Osteoblast (primary cell): ENCODE measurements around the gene LINC00237. TPM values are rescaled to one million over a fixed set of nuclear protein-coding genes. Genes with fewer than 3 reads are reported as not detected.

Source experiments
- DNase-seq: peaks from one replicate; pipeline ENCODE4 v3.0.0; 2011; ENCODE audit warnings: low spot score, mixed read lengths; ENCODE audit not compliant: insufficient read length; ENCODE audit errors: missing footprints
- H2AFZ ChIP-seq: 2 replicates; pipeline ENCODE4 v1.6.0; 2011; ENCODE audit warnings: mild to moderate bottlenecking, low read length
- H3K27ac ChIP-seq: 2 replicates; pipeline ENCODE4 v1.5.1; 2011; ENCODE audit warnings: mild to moderate bottlenecking, low read depth, low read length, moderate library complexity
- H3K27me3 ChIP-seq: 2 replicates; pipeline ENCODE4 v1.6.0; 2012; ENCODE audit warnings: mild to moderate bottlenecking, control low read depth, inconsistent platforms, low read length, moderate library complexity; ENCODE audit not compliant: insufficient read depth
- H3K36me3 ChIP-seq: 2 replicates; pipeline ENCODE4 v1.5.1; 2011; ENCODE audit warnings: mild to moderate bottlenecking, low read length, control low read depth, moderate library complexity; ENCODE audit not compliant: insufficient read depth
- H3K4me1 ChIP-seq: 2 replicates; pipeline ENCODE4 v1.5.1; 2011; ENCODE audit warnings: mild to moderate bottlenecking, low read length, control low read depth, moderate library complexity; ENCODE audit not compliant: insufficient read depth
- H3K4me2 ChIP-seq: 2 replicates; pipeline ENCODE4 v1.6.0; 2011; ENCODE audit warnings: mild to moderate bottlenecking, low read length; ENCODE audit not compliant: insufficient read depth
- H3K4me3 ChIP-seq: fragments of 200-600 bp; sonication (generic); 3 replicates; pipeline ENCODE4 v1.5.1; 2012; ENCODE audit warnings: mild to moderate bottlenecking, low read length, inconsistent platforms; ENCODE audit not compliant: insufficient read depth
- H3K79me2 ChIP-seq: 2 replicates; pipeline ENCODE4 v1.6.0; 2012; ENCODE audit warnings: mild to moderate bottlenecking, low read length, control low read depth, inconsistent platforms; ENCODE audit not compliant: insufficient read depth
- H3K9me3 ChIP-seq: 2 replicates; pipeline ENCODE4 v1.5.1; 2011; ENCODE audit warnings: low read depth, low read length, control low read depth
- H4K20me1 ChIP-seq: 2 replicates; pipeline ENCODE4 v1.6.0; 2012; ENCODE audit warnings: mild to moderate bottlenecking, low read length, control low read depth; ENCODE audit not compliant: insufficient read depth
- total RNA-seq: library from RNA; depleted of rRNA; stranded (reverse); fragments of >200 nt; gene quantifications from 2 replicates; pipeline ENCODE4 v1.2.3, GENCODE V29; 2012
- TF ChIP-seq, protein P1 (sequence below): IDR thresholded peaks from 2 replicates; pipeline ENCODE4 v1.5.1; 2011; ENCODE audit warnings: mild to moderate bottlenecking, low read depth, low read length, moderate library complexity; ENCODE audit errors: extremely low read depth

Gene LINC00237
- total RNA-seq, 1 donor, result not detected

DNA sequence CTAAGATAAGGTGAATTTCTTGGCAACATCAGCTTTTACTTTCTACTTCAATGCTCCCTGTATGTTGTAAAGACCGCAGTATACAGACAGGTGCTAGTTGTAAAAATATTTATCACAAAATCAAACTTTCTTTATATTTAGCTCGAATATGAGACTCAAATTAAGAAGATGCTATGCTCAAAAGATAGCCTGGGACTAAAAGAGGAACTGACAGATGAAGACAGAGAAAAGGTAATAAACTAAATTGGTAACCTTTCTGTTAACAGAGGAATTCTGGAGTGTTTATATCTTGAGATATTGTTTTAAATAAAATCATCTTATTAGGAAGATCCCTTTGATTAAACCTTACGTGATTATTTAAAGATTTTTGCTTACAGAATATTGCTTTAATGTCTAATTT lies 39.3 kb upstream of the LINC00237 start:
- Histone ChIP-seq H3K4me1 (peaks cover 7% of the 10 kb centered on the region), H3K4me3 (no peak overlapping the region), H3K4me2 (no peak overlapping the region), H3K27ac (no peak overlapping the region), H2AFZ (no peak overlapping the region), H3K79me2 (no peaks in the 10 kb centered on the region), H3K36me3 (no peaks in the 10 kb centered on the region), H3K27me3 (no peaks in the 10 kb centered on the region), H4K20me1 (no peaks in the 10 kb centered on the region), H3K9me3 (no peaks in the 10 kb centered on the region)
- TF ChIP-seq, protein P1, sequence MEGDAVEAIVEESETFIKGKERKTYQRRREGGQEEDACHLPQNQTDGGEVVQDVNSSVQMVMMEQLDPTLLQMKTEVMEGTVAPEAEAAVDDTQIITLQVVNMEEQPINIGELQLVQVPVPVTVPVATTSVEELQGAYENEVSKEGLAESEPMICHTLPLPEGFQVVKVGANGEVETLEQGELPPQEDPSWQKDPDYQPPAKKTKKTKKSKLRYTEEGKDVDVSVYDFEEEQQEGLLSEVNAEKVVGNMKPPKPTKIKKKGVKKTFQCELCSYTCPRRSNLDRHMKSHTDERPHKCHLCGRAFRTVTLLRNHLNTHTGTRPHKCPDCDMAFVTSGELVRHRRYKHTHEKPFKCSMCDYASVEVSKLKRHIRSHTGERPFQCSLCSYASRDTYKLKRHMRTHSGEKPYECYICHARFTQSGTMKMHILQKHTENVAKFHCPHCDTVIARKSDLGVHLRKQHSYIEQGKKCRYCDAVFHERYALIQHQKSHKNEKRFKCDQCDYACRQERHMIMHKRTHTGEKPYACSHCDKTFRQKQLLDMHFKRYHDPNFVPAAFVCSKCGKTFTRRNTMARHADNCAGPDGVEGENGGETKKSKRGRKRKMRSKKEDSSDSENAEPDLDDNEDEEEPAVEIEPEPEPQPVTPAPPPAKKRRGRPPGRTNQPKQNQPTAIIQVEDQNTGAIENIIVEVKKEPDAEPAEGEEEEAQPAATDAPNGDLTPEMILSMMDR, result no peak
- no peak for DNase-seq

DNA sequence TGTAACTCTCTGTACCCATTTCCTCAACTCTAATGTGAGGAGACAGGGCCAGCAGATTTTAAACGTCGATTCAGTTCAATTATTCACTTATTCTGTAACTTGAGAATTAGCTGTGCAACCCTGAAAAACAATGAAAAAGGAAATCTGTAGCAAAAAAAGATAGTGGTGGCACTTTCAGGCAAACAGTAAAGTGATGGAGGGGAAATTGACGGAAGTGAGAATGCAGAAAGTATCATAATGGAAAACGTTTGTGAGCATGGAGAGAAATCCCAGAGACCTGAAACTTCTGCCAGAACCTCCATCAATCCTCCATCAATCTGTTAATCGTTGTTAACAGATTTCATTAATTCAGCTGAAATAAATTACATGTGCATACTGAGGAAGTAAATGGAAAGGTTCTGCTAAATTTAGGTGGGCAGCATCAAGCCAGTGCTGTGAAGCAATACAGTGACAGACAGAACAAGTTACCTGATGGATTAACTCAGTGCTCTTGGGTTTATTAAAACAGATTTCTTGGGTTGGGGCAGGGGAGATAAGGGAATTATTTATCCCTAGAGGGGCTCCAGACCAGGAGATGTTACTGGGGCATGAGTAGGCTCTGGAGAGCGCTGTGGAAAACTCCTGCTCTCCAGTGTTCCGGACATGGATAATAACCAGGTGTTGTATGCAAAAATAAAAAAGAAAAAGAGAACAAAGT lies 37.2 kb upstream of the LINC00237 start:
- Histone ChIP-seq H3K9me3 (no peaks in the 10 kb centered on the region), H4K20me1 (peaks cover 4% of the 10 kb centered on the region), H3K27me3 (no peaks in the 10 kb centered on the region)

DNA sequence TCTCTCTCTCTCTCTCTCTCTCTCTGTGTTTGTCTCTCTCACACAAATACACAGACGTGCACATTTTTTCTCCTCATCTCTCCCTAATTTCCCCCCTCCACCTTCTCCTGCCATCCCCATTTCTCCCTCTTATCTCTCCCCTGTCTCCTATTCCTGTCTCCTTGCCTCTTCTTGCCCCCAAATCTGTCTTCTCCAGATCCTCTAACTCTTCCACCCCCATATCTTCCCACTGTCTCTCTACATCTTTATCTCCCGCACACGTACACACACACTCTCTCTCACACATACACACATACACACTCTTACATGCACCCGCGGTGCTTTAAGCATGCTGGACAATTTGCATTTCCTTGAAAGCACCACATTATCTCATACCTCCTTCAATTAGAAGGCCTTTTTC lies 35.7 kb upstream of the LINC00237 start:
- Histone ChIP-seq H3K4me1 (no peaks in the 10 kb centered on the region), H2AFZ (no peak overlapping the region), H3K79me2 (no peaks in the 10 kb centered on the region), H4K20me1 (peaks cover 4% of the 10 kb centered on the region), H3K27me3 (no peaks in the 10 kb centered on the region), H3K4me3 (no peak overlapping the region), H3K9me3 (no peaks in the 10 kb centered on the region), H3K36me3 (peaks cover 5% of the 10 kb centered on the region), H3K4me2 (no peak overlapping the region), H3K27ac (no peak overlapping the region)
- TF ChIP-seq, protein P1, result no peak
- no peak for DNase-seq

More for the DNA sequence above, 37.2 kb upstream of the LINC00237 start:
- Histone ChIP-seq H3K27ac (no peak overlapping the region), H3K79me2 (no peaks in the 10 kb centered on the region), H2AFZ (no peak overlapping the region), H3K4me2 (no peak overlapping the region), H3K4me3 (no peak overlapping the region), H3K4me1 (peaks cover 7% of the 10 kb centered on the region), H3K36me3 (peaks cover 5% of the 10 kb centered on the region)
- no peak for DNase-seq
- TF ChIP-seq, protein P1, result no peak

DNA sequence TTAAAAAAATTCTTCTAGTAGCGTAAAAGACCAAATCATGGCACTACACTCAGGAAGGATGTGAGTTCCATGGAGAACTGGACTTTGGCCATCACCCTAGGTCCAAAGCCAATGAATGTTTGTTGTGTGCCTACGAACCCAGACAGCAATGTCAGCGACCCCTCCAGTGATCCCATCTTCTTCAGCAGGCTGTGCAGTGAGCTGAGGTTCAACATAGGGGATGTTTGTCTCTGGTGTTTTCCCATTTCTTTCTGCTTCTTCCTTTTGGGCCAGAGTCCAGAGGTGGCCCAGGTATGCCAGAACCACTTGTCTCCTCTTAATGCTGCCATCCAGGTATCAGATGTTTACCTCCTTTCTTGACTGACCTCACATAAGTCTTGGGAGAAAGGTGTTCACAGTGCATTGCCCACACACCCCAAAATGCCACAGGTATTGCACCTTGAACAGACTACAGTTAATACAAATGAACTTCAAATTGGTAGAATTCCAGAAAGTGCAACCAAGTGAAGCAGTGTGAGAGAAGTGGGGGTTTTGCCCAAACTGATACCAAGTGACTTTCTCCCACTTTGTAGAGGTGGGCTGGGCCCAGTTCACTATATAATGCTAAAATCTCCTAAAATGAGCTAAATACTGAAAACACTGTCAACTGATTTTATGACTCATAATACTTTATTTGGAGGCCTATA lies 33.9 kb upstream of the LINC00237 start:
- H4K20me1 ChIP-seq, result peaks cover 4% of the 10 kb centered on the region
- no peaks in the 10 kb centered on the region for H3K9me3 ChIP-seq
- no peak overlapping the region for H3K4me2 ChIP-seq
- no peaks in the 10 kb centered on the region for H3K27me3 ChIP-seq
- peaks cover 8% of the 10 kb centered on the region for H3K36me3 ChIP-seq
- no peaks in the 10 kb centered on the region for H3K4me1 ChIP-seq
- no peak for DNase-seq
- H3K4me3 ChIP-seq, result no peak overlapping the region
- no peak overlapping the region for H3K27ac ChIP-seq
- no peak overlapping the region for H2AFZ ChIP-seq
- TF ChIP-seq, protein P1, result no peak
- H3K79me2 ChIP-seq, result no peaks in the 10 kb centered on the region
